Endometrial microvascular endothelial cells (primary cell): ENCODE results near the gene MROH2A. TPM values are rescaled to one million over a fixed set of nuclear protein-coding genes. Genes with fewer than 3 reads are reported as not detected.

ENCODE experiments used
- in situ Hi-C: cut with HindIII; loops from 2 replicates; pipeline ENCODE4 v1.10.0; 2017; ENCODE audit warnings: low sequenced_read_pairs, low pct_unique_long_range_greater_than_20kb; ENCODE audit errors: inconsistent ontology term
- total RNA-seq: library from RNA; depleted of rRNA; stranded (reverse); fragments of >200 nt; gene quantifications from one replicate; pipeline ENCODE4 v1.2.3, GENCODE V29; 2015; ENCODE audit errors: inconsistent ontology term

Gene MROH2A
- total RNA-seq, 1 donor from 2014 or later, result not detected

- in situ Hi-C loops, result no loop called here
These were observed 16.9 kb upstream of the MROH2A start for GRCh38 chr2:233761040-233761769.

- in situ Hi-C loops, result no loop called here
These were observed 13.9 kb upstream of the MROH2A start for GRCh38 chr2:233764264-233764663.

- in situ Hi-C loops, result no loop called here
These were observed 13.4 kb upstream of the MROH2A start for GRCh38 chr2:233764761-233765160.

DNA sequence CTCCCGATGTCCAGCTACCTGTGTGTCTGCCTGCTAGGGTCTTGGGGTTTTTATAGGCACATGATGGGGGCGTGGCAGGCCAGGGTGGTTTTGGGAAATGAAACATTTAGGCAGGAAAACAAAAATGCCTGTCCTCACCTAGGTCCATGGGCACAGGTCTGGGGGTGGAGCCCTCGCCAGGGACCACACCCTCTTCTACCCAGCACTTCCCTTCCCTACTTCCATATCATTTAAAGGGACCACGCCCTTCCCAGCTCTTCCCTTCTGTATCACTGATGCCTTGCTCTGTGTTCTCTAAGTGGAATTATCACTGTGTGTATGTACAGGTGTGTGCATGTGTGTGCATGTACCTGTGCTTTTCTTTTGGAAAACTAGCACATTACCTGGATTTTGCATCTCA lies 11.7 kb upstream of the MROH2A start:
- in situ Hi-C loops, result no loop called here

GRCh38 chr2:233768076-233768475 lies 10.1 kb upstream of the MROH2A start:
- in situ Hi-C loops, result no loop called here

GRCh38 chr2:233769260-233769659 lies 8.9 kb upstream of the MROH2A start:
- in situ Hi-C loops, result no loop called here

- in situ Hi-C loops, result no loop called here
These were observed 6.0 kb upstream of the MROH2A start for GRCh38 chr2:233772153-233772552.

GRCh38 chr2:233772583-233772982 lies 5.5 kb upstream of the MROH2A start:
- in situ Hi-C loops, result no loop called here

DNA sequence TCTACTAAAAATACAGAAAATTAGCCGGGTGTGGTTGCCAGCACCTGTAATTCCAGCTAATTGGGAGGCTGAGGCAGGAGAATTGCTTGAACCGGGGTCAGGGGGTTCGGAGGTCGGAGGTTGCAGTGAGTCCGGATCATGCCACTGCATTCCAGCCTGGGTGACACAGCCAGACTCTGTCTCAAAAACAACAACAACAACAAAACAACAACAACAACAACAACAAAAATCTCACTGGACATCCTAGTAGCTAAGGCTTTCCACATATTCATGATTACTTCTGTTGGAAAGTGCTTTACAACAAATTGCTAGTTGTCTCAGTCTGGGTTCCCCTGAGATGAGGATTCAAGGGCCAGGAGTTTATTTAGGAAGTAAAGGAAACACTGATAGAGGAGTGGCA lies 4.3 kb upstream of the MROH2A start:
- in situ Hi-C loops, result no loop called here

DNA sequence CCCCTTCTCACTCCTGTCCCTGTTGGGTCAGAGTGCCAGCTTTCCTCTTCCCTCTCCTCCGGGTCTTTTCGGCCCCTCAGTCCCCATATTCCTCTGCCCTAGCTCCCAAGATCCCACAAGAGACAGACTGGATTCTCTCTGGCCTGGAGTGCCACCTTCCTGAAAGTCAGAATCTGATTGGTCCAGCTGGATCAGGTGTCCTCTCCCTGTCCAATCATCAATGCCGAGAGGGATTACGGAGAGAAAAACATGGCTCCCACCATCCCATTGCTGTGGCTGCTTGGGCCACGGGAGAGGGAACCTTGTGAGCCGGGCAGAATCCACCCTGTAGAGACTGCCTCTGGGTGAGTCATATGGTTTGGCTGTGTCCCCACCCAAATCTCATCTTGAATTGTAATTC lies 2.7 kb upstream of the MROH2A start:
- in situ Hi-C loops, result no loop called here

DNA sequence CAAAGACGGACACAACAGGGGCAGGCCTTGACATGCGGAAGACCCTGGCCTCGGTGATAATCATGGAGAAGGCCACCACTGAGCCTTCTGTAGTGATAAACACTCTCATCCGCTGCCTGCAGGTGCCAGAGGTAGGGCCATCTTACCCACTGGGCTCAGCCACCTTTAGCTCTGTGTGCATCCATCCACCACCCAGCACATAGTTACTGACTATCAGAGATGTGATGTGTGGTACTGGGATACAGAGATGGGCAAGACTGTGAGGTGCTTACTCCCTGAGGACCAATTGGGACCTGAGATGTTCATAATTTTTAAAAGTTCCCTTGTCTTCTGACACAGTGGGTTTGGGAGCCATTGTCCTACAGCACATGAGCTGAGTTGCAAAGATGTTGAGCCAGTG lies 1.6 kb downstream of the MROH2A start:
- in situ Hi-C loops, result no loop called here

- in situ Hi-C loops, result no loop called here
These were observed 2.6 kb downstream of the MROH2A start for GRCh38 chr2:233780771-233781170.

GRCh38 chr2:233789554-233789953 lies 11.4 kb downstream of the MROH2A start:
- in situ Hi-C loops, result no loop called here

DNA sequence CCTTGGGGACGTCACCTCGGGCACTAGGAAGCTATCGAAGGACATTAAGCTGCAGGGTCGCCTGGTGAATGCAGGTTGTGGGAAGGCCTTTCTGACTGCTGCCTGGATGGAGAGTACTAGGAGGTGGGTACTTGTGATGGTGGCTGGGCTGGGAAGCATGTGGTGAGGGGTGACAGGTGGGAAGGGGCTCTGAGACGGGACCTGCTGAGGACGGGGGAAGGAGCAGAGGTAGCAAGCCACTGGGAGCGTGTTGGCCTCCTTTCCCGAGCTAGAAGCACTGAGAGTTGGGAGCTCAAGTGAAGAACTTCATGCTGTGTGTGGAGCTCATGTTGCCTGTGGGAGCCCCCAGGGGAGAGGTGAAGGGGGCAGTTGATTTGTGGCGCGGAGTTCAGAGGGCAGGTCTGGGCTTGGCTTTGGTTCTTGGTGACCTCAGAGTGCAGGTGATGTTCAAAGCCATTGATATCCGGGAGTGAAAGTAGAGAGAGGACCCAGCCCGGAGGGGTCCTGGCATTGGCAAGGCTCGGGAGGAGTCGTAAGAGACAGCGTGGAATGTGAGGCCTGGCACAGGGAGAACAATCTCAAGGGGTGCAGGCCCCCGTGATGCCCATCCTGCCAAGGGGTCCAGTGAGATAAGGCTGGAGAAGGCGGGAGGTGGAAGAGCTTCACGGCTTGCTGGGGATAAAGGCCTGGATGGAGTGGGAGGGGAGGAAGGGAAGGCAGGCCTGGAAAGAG lies 13.2 kb downstream of the MROH2A start:
- in situ Hi-C loops, result no loop called here

DNA sequence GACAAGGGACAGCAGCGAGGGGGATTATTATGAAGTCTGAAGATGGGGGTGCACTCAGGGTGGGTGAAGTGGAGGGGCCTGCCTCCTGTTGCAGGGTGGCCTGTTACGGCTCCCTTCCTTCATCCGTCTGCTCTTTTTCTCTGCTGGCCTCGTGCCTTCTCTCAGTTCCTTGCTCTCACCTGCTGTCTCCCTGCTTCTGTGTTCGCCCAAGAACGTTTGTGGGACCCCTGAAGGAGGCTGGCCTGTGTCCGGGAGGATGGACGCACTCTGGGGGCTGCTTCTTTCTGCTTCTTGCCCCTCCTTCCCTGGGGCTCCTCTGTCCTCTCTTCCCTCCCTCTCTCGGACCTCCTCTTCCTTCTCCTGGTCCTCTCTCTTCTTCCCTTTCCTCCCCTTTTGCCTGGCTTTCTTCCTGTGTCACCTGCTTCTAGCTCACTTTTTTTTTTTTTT lies 13.8 kb downstream of the MROH2A start:
- in situ Hi-C loops, result no loop called here

- in situ Hi-C loops, result no loop called here
These were observed 14.6 kb downstream of the MROH2A start for GRCh38 chr2:233792720-233793119.

- in situ Hi-C loops, result no loop called here
These were observed 15.5 kb downstream of the MROH2A start for GRCh38 chr2:233793465-233794127.

- in situ Hi-C loops, result no loop called here
These were observed 16.1 kb downstream of the MROH2A start for GRCh38 chr2:233794128-233794658.

- in situ Hi-C loops, result no loop called here
These were observed 17.6 kb downstream of the MROH2A start for GRCh38 chr2:233795735-233796171.

DNA sequence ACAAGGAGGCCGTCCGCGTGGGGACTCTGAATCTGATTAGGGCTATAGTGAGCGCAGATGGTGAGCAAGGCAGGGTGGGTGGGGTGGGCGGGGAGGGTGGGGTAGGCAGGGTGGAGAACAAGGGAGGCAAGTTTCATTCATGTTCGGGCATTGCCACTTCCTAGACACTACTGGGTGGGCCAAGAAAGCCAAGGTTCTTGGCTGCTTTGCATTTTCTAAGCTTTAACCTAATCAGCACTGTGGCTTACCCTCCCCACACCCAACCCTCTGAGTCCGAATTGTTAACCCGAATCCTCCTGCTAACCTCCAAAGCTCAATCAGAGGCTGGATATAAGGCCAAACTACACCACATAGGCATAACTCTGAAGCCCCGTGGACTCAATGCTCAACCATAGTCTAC lies 18.1 kb downstream of the MROH2A start:
- in situ Hi-C loops, result no loop called here
